Pancreas (tissue), 10 donors: Measurements from ENCODE around the gene FGD5. TPM values are rescaled to one million over a fixed set of nuclear protein-coding genes. Genes with fewer than 3 reads are reported as not detected.

Experiments
- ATAC-seq, 4 donors: fragments of 200-7000 bp; cut with Tn5 transposase; one replicate each; pipeline versions ENCODE4 v1.8.0 to v1.9.1; 2020; ENCODE audit warnings: mild to moderate bottlenecking in 4 of 4, moderate library complexity in 4 of 4
- DNase-seq, 6 donors: peaks; one replicate each; pipeline ENCODE4 v3.0.0-alpha.2; 2020
- FAIRE-seq: peaks from 2 replicates; lab custom pipeline; 2012; peaks lifted over from hg19 to GRCh38; lab: Jason Lieb, UNC
- H3K27ac ChIP-seq, 4 donors: fragments of 200-600 bp; sonication (generic); 1 replicate in 3 of 4; 2 replicates in 1 of 4; pipeline versions ENCODE4 v1.5.0 to v1.8.0; 2020
- H3K27me3 ChIP-seq, 4 donors: fragments of 200-600 bp; one replicate each; pipeline ENCODE4 v1.8.0; 2021
- H3K36me3 ChIP-seq, 3 donors: fragments of 200-600 bp; sonication (generic) in 1 of 3; one replicate each; pipeline versions ENCODE4 v1.5.0 to v1.8.0; 2020 to 2021
- H3K4me1 ChIP-seq, 3 donors: fragments of 200-600 bp; one replicate each; pipeline ENCODE4 v1.8.0; 2021
- H3K4me3 ChIP-seq, 4 donors: fragments of 200-600 bp; sonication (generic) in 2 of 4; one replicate each; pipeline versions ENCODE4 v1.5.0 to v1.8.0; 2020 to 2021
- H3K9me3 ChIP-seq, 4 donors: fragments of 200-600 bp; one replicate each; pipeline ENCODE4 v1.8.0; 2021
- WGBS, 2 donors: extraction: QIAGEN DNeasy Blood & Tissue Kit; methylation state at CpG; one replicate each; pipeline ENCODE4 v1.1.7; 2013; 5-methylcytosine and 5-hydroxymethylcytosine counted together
- intact Hi-C, 3 donors: fragments of 100-400 bp; cut with DNase I; formaldehyde crosslinking; loops; one replicate each; pipeline versions ENCODE4 v1.11.1 to v1.14.2; 2022
- polyA plus RNA-seq, 2 donors: library from polyadenylated mRNA; stranded (reverse); fragments of 200-250 nt; gene quantifications; one replicate each; pipeline ENCODE4 v1.2.3, GENCODE V29; 2013
- total RNA-seq, 6 donors: library from RNA; stranded (reverse); fragmentation: NEBNext Ultra II Directional in 4 of 6; extraction: Animal tissue kit (Norgen Biotek cat#: 25700) in 4 of 6; gene quantifications; one replicate each; pipeline versions ENCODE4 v1.2.1 to v1.2.4, GENCODE V29; 2021 to 2023
- TF ChIP-seq, protein P1 (sequence below), 4 donors: fragments of 200-600 bp; sonication (generic) in 3 of 4; IDR thresholded peaks; one replicate each; pipeline versions ENCODE4 v1.5.0 to v1.8.0; 2021; ENCODE audit warnings: antibody characterized with exemption in 4 of 4
- donor health status: healthy with polysubstance abuse.
- donor health status: DM: no; HTN: no; CAD: no; lungs with moderate emphysema.
- donor health status: DM: no; HTN: no; CAD: no.
- donor health status: control.
- donor health status: control.
- donor health status: Bipolar disorder and iron deficiency.
- donor health status: DM: yes; HTN: yes; CAD: no.
- donor health status: DM: no; HTN: no; CAD: no.
- donor health status: DM: no; HTN: no; CAD: no.
- donor health status: DM: yes; HTN: yes; CAD: no.

Gene FGD5
- total and polyA plus RNA-seq, 8 donors = 2.2 to 7.1 (median 3.3) TPM

DNA sequence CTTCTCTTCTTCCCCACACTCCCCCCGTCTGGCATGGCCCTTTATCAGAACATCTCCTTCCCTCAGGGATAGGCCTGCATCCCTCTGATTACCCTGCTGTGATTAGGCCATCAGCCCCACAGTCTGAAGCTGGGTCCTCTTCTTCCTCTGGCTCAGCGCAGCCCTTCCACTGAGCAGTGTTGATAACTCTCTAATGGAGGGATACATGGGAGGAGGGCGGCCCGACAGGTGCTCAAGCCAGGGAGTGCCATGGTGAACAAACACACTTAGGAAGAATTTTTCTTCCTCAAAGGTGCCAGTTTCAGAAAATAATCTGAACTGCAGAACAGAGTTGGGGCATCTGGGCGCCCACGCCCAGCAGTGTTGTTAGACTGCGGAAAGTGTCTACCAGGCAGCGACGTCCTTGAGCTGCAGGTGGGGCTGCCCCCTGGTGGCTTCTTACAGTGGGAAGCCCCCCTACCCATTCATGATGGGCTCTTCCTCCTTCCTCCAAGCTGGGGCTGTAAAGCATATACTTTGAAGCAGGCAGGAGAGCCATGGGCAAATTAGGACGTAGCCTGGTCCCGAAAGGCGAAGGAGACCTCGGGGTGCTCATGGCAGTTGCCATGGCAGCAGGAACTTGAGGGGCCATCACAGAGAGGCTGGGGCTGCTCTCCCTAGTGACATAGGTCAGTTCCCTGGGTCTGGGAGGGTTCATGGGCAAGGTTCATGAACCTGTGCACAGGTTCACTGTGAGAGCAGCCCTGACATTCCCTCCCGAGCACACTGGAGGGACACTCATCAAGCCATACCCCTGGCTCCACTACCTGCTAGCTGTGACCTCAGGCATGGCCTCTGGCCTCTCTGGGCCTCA, 95.4 kb downstream of the FGD5 start:
- DNase-seq (no peak), FAIRE-seq (no peak), ATAC-seq (no peak)
- WGBS, 2 donors = 83 to 89% methylated on average over 14 of the region's 14 CpGs
- no peaks in the 10 kb centered on the region for H3K36me3 ChIP-seq
- no peaks in the 10 kb centered on the region for H3K4me1 ChIP-seq
- intact Hi-C loops = loop anchor here in 2 of 3 donors (5.0 to 10.0 kb wide), 3 partner anchors 119 to 402 kb away; partner anchors contain the start of gene C3orf20 (in 2 of the 2)
- no peak overlapping the region for H3K4me3 ChIP-seq
- H3K9me3 ChIP-seq = no peaks in the 10 kb centered on the region
- TF ChIP-seq, protein P1, sequence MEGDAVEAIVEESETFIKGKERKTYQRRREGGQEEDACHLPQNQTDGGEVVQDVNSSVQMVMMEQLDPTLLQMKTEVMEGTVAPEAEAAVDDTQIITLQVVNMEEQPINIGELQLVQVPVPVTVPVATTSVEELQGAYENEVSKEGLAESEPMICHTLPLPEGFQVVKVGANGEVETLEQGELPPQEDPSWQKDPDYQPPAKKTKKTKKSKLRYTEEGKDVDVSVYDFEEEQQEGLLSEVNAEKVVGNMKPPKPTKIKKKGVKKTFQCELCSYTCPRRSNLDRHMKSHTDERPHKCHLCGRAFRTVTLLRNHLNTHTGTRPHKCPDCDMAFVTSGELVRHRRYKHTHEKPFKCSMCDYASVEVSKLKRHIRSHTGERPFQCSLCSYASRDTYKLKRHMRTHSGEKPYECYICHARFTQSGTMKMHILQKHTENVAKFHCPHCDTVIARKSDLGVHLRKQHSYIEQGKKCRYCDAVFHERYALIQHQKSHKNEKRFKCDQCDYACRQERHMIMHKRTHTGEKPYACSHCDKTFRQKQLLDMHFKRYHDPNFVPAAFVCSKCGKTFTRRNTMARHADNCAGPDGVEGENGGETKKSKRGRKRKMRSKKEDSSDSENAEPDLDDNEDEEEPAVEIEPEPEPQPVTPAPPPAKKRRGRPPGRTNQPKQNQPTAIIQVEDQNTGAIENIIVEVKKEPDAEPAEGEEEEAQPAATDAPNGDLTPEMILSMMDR (IDR thresholded peaks at IDR 0.05) = no peak
- H3K27ac ChIP-seq = no peak overlapping the region
- H3K27me3 ChIP-seq = no peaks in the 10 kb centered on the region

DNA sequence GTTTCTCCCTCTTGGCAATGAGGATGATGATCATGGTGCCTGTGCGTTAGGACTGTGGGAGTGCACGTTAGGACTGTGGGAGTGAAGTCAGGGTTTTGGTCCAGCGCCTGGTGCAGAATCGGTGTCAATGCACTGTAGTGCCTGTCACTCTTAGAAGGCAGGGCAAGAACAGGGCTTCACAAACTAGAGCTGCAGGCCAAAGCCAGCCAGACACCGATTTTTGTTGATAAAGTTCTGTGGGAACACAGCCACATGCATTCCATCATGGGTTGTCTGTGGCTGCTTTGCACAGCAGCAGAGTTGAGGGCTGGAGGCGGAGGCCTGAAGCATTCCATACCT, 96.0 kb downstream of the FGD5 start:
- H3K36me3 ChIP-seq = no peaks in the 10 kb centered on the region
- H3K9me3 ChIP-seq = no peaks in the 10 kb centered on the region
- H3K27ac ChIP-seq = no peak overlapping the region
- 39% methylated on average over 6 of the region's 6 CpGs for WGBS, 2 donors
- no peaks in the 10 kb centered on the region for H3K27me3 ChIP-seq
- TF ChIP-seq, protein P1 (IDR thresholded peaks at IDR 0.05) = no peak
- no peak for FAIRE-seq
- peak in 1 of 4 donors; percentile 46 for ATAC-seq
- no peak for DNase-seq
- H3K4me3 ChIP-seq = no peak overlapping the region
- intact Hi-C loops = loop anchor here in 2 of 3 donors (5.0 to 10.0 kb wide), 4 partner anchors 120 to 402 kb away; partner anchors contain the start of gene C3orf20 (in 2 of the 2)
- no peaks in the 10 kb centered on the region for H3K4me1 ChIP-seq

GRCh38 chr3:14915636-14916222, 97.0 kb downstream of the FGD5 start:
- WGBS, 2 donors = 70 to 82% methylated on average over 3 of the region's 3 CpGs
- intact Hi-C loops = loop anchor here in 2 of 3 donors (5.0 to 10.0 kb wide), 4 partner anchors 121 to 403 kb away; partner anchors contain the start of gene C3orf20 (in 2 of the 2)
- TF ChIP-seq, protein P1 (IDR thresholded peaks at IDR 0.05) = no peak
- H3K36me3 ChIP-seq = no peaks in the 10 kb centered on the region
- DNase-seq (no peak), FAIRE-seq (no peak), ATAC-seq (peak in 1 of 4 donors; percentile 29)
- no peaks in the 10 kb centered on the region for H3K4me1 ChIP-seq
- H3K27me3 ChIP-seq = no peaks in the 10 kb centered on the region
- H3K27ac ChIP-seq = no peak overlapping the region
- H3K9me3 ChIP-seq = no peaks in the 10 kb centered on the region
- H3K4me3 ChIP-seq = no peak overlapping the region

DNA sequence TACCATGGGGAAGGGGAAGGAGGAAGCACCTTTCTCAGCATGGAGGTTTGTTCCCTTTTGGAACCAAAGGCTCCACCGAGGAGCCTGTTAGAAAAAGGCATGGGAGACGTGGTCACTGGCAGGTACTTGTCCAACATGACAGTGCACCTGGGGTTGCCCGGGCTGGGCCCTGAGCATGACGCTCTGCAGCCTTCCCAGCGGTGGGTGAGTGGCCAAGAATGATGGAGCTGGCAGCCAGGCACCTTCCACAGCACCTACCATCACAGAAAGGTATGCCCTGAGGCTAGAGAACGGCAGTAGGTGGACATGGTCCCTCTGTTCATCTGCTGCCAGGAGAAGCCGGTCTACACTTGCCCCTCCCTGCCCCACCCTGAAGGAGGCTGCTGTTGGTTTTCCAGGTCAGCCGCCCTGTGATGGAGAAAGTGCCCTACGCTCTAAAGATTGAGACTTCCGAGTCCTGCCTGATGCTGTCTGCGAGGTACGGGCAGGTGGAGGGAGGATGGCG, 99.6 kb downstream of the FGD5 start:
- no peaks in the 10 kb centered on the region for H3K4me1 ChIP-seq
- DNase-seq (no peak), ATAC-seq (no peak), FAIRE-seq (no peak)
- H3K27me3 ChIP-seq = no peaks in the 10 kb centered on the region
- 64 to 81% methylated on average over 13 of the region's 13 CpGs for WGBS, 2 donors
- no peaks in the 10 kb centered on the region for H3K36me3 ChIP-seq
- TF ChIP-seq, protein P1 (IDR thresholded peaks at IDR 0.05) = no peak
- H3K4me3 ChIP-seq = no peak overlapping the region
- H3K9me3 ChIP-seq = no peaks in the 10 kb centered on the region
- intact Hi-C loops = loop anchor here in 2 of 3 donors (5.0 to 10.0 kb wide), 4 partner anchors 124 to 406 kb away; partner anchors contain the start of gene C3orf20 (in 2 of the 2)
- no peak overlapping the region for H3K27ac ChIP-seq
